Mammary epithelial cell (primary cell): ENCODE results near the gene GABRR3.

ENCODE experiments used
- CTCF ChIP-seq, 2 donors: IDR thresholded peaks in 1 of 2; conservative IDR thresholded peaks in 1 of 2; 2 replicates each; pipeline ENCODE4 v1.5.1; 2011 to 2012; ENCODE audit warnings: inconsistent platforms in 2 of 2, low read length in 2 of 2, mild to moderate bottlenecking in 2 of 2, control low read depth in 1 of 2, low read depth in 1 of 2; ENCODE audit not compliant: insufficient read depth in 1 of 2; ENCODE audit errors: extremely low read depth in 1 of 2
- EZH2 ChIP-seq: IDR thresholded peaks from 2 replicates; pipeline ENCODE4 v1.6.1; 2012; ENCODE audit warnings: low read length, inconsistent platforms, borderline replicate concordance

- TF ChIP-seq CTCF (conservative IDR thresholded peaks at IDR 0.05 in 1 of 2, IDR thresholded peaks at IDR 0.05 in 1 of 2; ENCODE audit: extremely low read depth in 1 of 2, insufficient read depth in 1 of 2, low read depth in 1 of 2, low read length in 2 of 2) (no peak), EZH2 (no peak)
Measured at GRCh38 chr3:97948351-97949109, 86.6 kb downstream of the GABRR3 start.
